ENCODE data around the gene PHKG2.

The PHKG2 gene

DNA sequence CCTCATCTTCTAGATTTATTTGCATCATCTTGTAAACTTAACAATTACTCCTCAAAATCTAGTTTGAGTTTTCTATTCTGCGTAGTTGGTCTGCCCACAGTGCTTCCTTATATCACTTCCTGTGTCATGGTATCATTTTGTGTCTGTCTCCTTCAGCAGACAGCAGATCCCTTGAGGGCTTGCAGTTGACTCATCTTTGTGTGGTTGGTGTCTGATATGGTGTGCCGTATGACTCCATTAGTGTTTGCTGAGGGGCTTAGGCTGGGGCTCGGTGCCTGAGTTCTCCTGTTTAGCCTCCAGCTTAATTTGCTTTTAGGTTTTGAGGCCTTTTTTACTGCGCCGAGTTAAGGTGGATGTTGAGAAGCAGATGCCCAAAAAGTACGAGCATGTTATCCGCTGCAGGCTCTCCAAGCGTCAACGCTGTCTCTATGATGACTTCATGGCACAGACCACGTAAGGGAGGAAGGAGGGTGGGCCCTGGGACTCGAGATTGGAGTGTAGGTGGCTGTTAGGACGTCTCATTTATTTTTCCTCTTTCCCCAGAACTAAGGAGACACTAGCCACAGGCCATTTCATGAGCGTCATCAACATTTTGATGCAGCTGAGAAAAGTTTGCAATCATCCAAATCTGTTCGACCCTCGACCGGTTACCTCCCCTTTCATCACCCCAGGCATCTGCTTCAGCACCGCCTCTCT is 32.3 kb upstream of the PHKG2 start:
- Histone ChIP-seq H3K79me2 (ENCODE audit: low read length) (peaks cover 72% of the 10 kb centered on the region), H3K27me3 (replicated peaks; ENCODE audit: insufficient read depth, low read length) (no peaks in the 10 kb centered on the region), H3K4me1 (ENCODE audit: low read length) (no peaks in the 10 kb centered on the region), H3K9me2 (replicated peaks; ENCODE audit: insufficient read depth, low read length) (no peaks in the 10 kb centered on the region), H3K9ac (ENCODE audit: low read length) (no peak overlapping the region), H3F3A (ENCODE audit: insufficient read depth, low read length) (0 out of 2 replicates have a peak, but pooled peaks cover 2% of the 10 kb centered on the region), H2AFZ (ENCODE audit: low read length) (no peak overlapping the region), H3K4me3 (ENCODE audit: low read length) (no peak overlapping the region), H3K27ac (ENCODE audit: low read length) (no peak overlapping the region), H3K9me3 (replicated peaks; ENCODE audit: insufficient read depth, low read length) (no peaks in the 10 kb centered on the region), H4K20me1 (ENCODE audit: insufficient read depth, low read length) (0 out of 2 replicates have a peak, but pooled peaks cover 3% of the 10 kb centered on the region), H3K4me2 (ENCODE audit: low read depth, low read length) (no peak overlapping the region), H3K36me3 (replicated peaks; ENCODE audit: insufficient read depth, low read length) (peaks cover 25% of the 10 kb centered on the region)
- DNase-seq, result no peak
- TF ChIP-seq EZH2phosphoT487 (IDR thresholded peaks at IDR 0.05; ENCODE audit: low read length) (no peak), EZH2 (optimal IDR thresholded peaks at IDR 0.05; ENCODE audit: low read depth, low read length) (no peak)
- TF ChIP-seq, protein P1, sequence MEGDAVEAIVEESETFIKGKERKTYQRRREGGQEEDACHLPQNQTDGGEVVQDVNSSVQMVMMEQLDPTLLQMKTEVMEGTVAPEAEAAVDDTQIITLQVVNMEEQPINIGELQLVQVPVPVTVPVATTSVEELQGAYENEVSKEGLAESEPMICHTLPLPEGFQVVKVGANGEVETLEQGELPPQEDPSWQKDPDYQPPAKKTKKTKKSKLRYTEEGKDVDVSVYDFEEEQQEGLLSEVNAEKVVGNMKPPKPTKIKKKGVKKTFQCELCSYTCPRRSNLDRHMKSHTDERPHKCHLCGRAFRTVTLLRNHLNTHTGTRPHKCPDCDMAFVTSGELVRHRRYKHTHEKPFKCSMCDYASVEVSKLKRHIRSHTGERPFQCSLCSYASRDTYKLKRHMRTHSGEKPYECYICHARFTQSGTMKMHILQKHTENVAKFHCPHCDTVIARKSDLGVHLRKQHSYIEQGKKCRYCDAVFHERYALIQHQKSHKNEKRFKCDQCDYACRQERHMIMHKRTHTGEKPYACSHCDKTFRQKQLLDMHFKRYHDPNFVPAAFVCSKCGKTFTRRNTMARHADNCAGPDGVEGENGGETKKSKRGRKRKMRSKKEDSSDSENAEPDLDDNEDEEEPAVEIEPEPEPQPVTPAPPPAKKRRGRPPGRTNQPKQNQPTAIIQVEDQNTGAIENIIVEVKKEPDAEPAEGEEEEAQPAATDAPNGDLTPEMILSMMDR (IDR thresholded peaks at IDR 0.05; ENCODE audit: low read length), result no peak

DNA sequence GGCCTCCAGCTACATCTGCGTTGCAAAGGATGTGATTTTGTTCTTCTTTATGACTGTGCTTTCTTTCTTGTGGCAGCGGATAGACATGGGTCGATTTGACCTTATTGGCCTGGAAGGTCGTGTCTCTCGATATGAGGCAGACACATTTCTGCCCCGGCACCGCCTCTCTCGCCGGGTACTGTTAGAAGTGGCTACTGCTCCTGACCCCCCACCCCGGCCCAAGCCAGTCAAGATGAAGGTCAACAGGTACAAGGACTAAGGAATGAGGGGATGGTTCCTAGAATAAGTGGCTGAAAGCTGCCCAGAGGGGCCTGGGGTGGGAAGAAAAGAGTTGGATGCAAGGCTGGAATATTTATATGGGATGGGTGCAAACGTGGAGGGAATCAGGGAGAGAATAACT is 28.1 kb upstream of the PHKG2 start:
- Histone ChIP-seq H3K4me3 (ENCODE audit: low read length) (no peak overlapping the region), H2AFZ (ENCODE audit: low read length) (no peak overlapping the region), H3K79me2 (ENCODE audit: low read length) (peaks cover 73% of the 10 kb centered on the region), H3K27me3 (replicated peaks; ENCODE audit: insufficient read depth, low read length) (no peaks in the 10 kb centered on the region), H3K4me1 (ENCODE audit: low read length) (no peaks in the 10 kb centered on the region), H3K27ac (ENCODE audit: low read length) (no peak overlapping the region), H3K9me3 (replicated peaks; ENCODE audit: insufficient read depth, low read length) (no peaks in the 10 kb centered on the region), H3K36me3 (replicated peaks; ENCODE audit: insufficient read depth, low read length) (peaks cover 28% of the 10 kb centered on the region), H3K4me2 (ENCODE audit: low read depth, low read length) (no peak overlapping the region), H3F3A (ENCODE audit: insufficient read depth, low read length) (0 out of 2 replicates have a peak, but pooled peaks cover 2% of the 10 kb centered on the region), H3K9ac (ENCODE audit: low read length) (no peak overlapping the region), H3K9me2 (replicated peaks; ENCODE audit: insufficient read depth, low read length) (no peaks in the 10 kb centered on the region), H4K20me1 (ENCODE audit: insufficient read depth, low read length) (0 out of 2 replicates have a peak, but pooled peaks cover 3% of the 10 kb centered on the region)
- TF ChIP-seq, protein P1 (IDR thresholded peaks at IDR 0.05; ENCODE audit: low read length), result no peak
- TF ChIP-seq EZH2 (optimal IDR thresholded peaks at IDR 0.05; ENCODE audit: low read depth, low read length), result no peak
- TF ChIP-seq EZH2phosphoT487 (IDR thresholded peaks at IDR 0.05; ENCODE audit: low read length), result no peak
- DNase-seq, result no peak

DNA sequence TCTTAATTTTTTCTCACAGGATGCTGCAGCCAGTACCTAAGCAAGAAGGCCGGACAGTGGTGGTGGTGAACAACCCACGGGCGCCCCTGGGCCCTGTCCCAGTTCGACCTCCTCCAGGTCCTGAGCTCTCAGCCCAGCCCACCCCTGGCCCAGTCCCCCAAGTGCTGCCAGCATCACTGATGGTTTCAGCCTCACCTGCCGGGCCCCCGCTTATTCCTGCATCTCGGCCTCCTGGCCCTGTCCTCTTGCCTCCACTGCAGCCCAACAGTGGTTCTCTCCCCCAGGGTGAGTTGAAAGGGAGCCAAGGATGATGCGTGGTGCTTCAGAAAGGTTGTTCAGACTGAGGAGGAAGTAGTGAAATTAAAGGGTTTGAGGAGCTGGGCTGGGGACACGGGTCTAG is 27.5 kb upstream of the PHKG2 start:
- Histone ChIP-seq H3K9me3 (replicated peaks; ENCODE audit: insufficient read depth, low read length) (no peaks in the 10 kb centered on the region), H3K9ac (ENCODE audit: low read length) (no peak overlapping the region), H3K27ac (ENCODE audit: low read length) (no peak overlapping the region), H3K4me3 (ENCODE audit: low read length) (no peak overlapping the region), H3K4me1 (ENCODE audit: low read length) (no peaks in the 10 kb centered on the region), H3K36me3 (replicated peaks; ENCODE audit: insufficient read depth, low read length) (peaks cover 27% of the 10 kb centered on the region), H3F3A (ENCODE audit: insufficient read depth, low read length) (0 out of 2 replicates have a peak, but pooled peaks cover 5% of the 10 kb centered on the region), H3K27me3 (replicated peaks; ENCODE audit: insufficient read depth, low read length) (no peaks in the 10 kb centered on the region), H2AFZ (ENCODE audit: low read length) (no peak overlapping the region), H3K9me2 (replicated peaks; ENCODE audit: insufficient read depth, low read length) (no peaks in the 10 kb centered on the region), H3K4me2 (ENCODE audit: low read depth, low read length) (no peak overlapping the region), H3K79me2 (ENCODE audit: low read length) (peaks cover 74% of the 10 kb centered on the region), H4K20me1 (ENCODE audit: insufficient read depth, low read length) (0 out of 2 replicates have a peak, but pooled peaks cover 3% of the 10 kb centered on the region)
- DNase-seq, result no peak
- TF ChIP-seq EZH2phosphoT487 (IDR thresholded peaks at IDR 0.05; ENCODE audit: low read length), result no peak
- TF ChIP-seq EZH2 (optimal IDR thresholded peaks at IDR 0.05; ENCODE audit: low read depth, low read length), result no peak
- TF ChIP-seq, protein P1 (IDR thresholded peaks at IDR 0.05; ENCODE audit: low read length), result no peak
